ENCODE results near the gene MCM3. TPM values are rescaled to one million over a fixed set of nuclear protein-coding genes. Genes with fewer than 3 reads are reported as not detected.

The MCM3 gene
- total RNA-seq, 1 donor from 2014 or later: 118 TPM

DNA sequence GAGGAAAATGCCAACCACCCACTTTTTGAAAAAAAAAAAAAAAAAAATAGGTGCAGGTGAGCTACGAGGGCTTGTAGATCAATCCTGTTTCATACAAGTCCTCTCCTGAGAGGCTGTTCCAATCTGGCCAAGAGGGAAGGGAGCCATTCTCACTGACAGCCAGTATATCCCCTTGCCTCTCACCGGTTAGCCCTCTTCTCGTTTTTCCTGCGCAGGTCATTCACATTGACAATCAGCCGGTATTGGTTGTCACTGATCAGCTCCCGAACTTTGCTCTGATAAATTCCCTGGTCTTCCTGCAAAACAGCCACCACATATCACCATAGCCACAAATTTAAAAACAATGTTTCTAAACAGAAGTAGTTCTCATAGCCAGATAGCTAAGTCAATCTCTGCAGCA is 1.4 kb downstream of the MCM3 start:
- no peaks in the 10 kb centered on the region for H3K9me3 Mint-ChIP-seq (ENCODE audit: low read depth)
- H3K4me3 Mint-ChIP-seq (ENCODE audit: low read depth): no peak overlapping the region
- TF ChIP-seq CTCF (IDR thresholded peaks at IDR 0.05; ENCODE audit: unreplicated experiment): no peak
- no peaks in the 10 kb centered on the region for H3K27me3 Mint-ChIP-seq
- H3K4me1 Mint-ChIP-seq (ENCODE audit: low read depth): peaks cover 18% of the 10 kb centered on the region
- no peak for DNase-seq (ENCODE audit: low spot score, unreplicated experiment)
- peak overlapping the region; percentile 47 for H3K27ac Mint-ChIP-seq
- H3K36me3 Mint-ChIP-seq (ENCODE audit: insufficient read depth): peaks cover 20% of the 10 kb centered on the region

DNA sequence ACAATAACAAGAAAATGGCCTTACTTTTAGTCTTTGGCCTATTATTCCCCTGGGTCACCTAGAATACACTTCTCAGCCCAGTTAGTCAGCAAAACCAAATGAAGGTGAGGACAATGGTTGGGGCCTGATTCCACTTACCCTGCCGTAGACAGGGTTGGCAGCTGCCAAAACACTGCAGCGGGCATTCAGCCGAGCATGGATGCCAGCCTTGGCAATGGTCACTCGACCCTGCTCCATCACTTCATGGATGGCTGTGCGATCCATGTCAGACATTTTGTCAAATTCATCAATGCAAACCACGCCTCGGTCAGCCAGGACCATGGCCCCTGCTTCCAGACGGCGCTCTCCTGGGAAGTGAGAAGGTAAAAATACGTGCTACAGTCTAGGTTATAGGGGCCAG is 8.4 kb downstream of the MCM3 start:
- Mint-ChIP-seq H3K27me3 (no peaks in the 10 kb centered on the region), H3K36me3 (ENCODE audit: insufficient read depth) (peaks cover 31% of the 10 kb centered on the region), H3K9me3 (ENCODE audit: low read depth) (no peaks in the 10 kb centered on the region)

DNA sequence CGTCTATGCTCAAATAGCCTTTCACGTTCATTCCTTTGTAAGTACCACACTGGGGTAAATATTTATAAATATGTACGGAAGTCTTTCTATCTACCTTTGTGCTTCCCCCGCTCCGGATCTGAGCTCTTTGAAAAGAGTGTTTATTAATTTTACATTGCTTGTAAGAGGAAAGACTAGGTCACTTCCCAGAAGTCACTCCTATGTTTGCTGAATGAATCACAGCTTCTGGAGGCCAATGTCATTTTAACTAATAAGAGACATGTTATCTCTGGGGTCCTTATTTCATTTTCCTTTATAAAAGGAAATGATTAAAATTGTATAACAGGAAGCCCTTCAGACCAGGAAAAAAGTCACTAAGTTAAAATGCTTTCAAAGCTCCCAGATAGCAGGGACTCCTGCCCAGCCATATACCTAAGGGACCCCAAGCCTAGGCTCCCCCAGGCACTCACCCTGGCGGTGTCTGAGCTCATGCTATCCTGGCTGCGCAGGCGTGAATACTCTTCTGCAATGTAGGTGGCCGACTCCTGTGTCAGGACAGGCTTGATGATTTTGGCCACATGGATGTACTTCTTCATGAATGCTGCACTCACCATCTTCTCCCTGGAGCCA is 12.6 kb downstream of the MCM3 start:
- Mint-ChIP-seq H3K4me3 (ENCODE audit: low read depth) (no peak overlapping the region), H3K4me1 (ENCODE audit: low read depth) (no peaks in the 10 kb centered on the region), H3K9me3 (ENCODE audit: low read depth) (no peaks in the 10 kb centered on the region), H3K27ac (no peak overlapping the region), H3K36me3 (ENCODE audit: insufficient read depth) (peaks cover 37% of the 10 kb centered on the region), H3K27me3 (no peaks in the 10 kb centered on the region)
- no peak for DNase-seq (ENCODE audit: low spot score, unreplicated experiment)
- TF ChIP-seq CTCF (IDR thresholded peaks at IDR 0.05; ENCODE audit: unreplicated experiment): no peak

More for the DNA sequence above, 8.4 kb downstream of the MCM3 start:
- Mint-ChIP-seq H3K27ac (no peak overlapping the region), H3K4me1 (ENCODE audit: low read depth) (no peaks in the 10 kb centered on the region), H3K4me3 (ENCODE audit: low read depth) (no peak overlapping the region)
- DNase-seq (ENCODE audit: low spot score, unreplicated experiment): no peak
- TF ChIP-seq CTCF (IDR thresholded peaks at IDR 0.05; ENCODE audit: unreplicated experiment): no peak

DNA sequence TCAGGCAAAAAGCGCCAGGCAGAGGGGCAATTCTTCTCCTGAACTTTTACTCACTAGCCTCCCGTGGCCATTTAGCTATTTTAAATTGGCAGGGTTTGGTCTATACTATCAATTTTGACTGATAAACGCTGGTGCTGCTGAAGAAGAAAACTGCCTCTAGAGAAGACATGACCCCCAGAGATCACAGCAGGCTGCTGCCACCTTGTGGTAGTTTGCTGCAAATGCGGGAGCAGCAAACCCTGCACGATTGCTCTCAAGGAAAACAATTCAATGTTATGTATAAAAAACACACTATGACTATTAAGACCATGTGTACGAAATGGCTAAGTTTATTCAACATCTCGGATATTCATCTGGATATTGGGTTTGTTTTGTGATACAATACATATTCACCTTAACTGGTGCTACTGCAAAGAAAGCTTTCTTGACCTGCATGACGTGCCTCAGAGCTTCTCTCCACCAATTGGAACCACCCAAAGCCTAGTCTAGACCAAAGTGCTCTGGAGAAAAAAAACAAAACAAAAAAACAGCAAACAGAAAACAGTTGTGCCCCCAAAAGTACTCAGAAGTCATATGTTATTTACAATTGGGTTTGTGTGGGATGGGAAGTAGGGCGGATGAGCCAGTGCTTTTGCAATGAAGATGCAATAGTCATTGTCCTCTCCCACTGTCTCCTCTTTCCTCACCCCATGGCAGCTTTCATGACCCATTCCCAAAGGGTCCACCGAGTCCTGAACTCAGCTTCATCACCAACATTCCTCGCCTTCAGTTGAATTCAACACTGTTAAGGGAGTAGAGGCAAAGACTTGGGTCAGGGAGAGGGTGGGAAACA is 20.6 kb downstream of the MCM3 start:
- DNase-seq (ENCODE audit: low spot score, unreplicated experiment): peak; percentile 43
- Mint-ChIP-seq H3K4me3 (ENCODE audit: low read depth) (no peak overlapping the region), H3K4me1 (ENCODE audit: low read depth) (no peaks in the 10 kb centered on the region), H3K27me3 (no peaks in the 10 kb centered on the region), H3K9me3 (ENCODE audit: low read depth) (no peaks in the 10 kb centered on the region), H3K36me3 (ENCODE audit: insufficient read depth) (peaks cover 35% of the 10 kb centered on the region), H3K27ac (no peak overlapping the region)
- TF ChIP-seq CTCF (IDR thresholded peaks at IDR 0.05; ENCODE audit: unreplicated experiment): peak; percentile 99

DNA sequence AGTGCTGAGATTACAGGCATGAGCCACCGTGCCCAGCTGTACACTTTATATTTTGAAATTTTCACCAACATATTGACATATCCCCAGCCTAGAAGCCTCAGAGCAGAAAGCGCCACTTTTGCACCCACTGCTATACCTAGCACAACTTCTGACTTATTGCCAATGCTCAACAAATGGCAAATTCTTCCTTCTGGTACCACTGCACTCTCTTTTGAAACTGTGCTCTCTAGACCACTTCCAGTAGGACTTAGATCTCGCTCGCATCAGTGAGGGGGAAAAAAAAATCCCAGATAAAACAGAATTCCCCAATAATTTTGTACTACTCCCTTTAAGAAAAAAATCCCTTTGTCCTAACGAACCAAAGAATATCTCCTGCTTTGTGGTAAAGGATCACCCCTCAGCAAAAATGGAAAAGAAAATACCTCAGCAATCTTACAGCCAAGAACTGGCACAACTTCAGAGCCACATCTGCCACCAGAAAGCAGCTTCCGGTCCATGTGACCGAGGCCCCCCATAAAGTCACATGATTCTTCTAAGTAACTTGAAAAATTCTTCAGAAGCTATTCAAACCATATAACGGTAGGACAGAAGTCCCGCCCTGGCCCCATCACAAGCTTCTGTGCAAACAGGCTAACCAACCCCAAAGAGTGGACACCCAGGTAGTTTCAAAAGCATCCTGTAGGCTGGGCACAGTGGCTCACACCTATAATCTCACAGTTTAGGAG is 21.8 kb downstream of the MCM3 start:
- H3K4me1 Mint-ChIP-seq (ENCODE audit: low read depth): no peaks in the 10 kb centered on the region
- no peak overlapping the region for H3K27ac Mint-ChIP-seq
- DNase-seq (ENCODE audit: low spot score, unreplicated experiment): no peak
- peaks cover 28% of the 10 kb centered on the region for H3K36me3 Mint-ChIP-seq (ENCODE audit: insufficient read depth)
- no peaks in the 10 kb centered on the region for H3K27me3 Mint-ChIP-seq
- no peaks in the 10 kb centered on the region for H3K9me3 Mint-ChIP-seq (ENCODE audit: low read depth)
- no peak overlapping the region for H3K4me3 Mint-ChIP-seq (ENCODE audit: low read depth)
- no peak for TF ChIP-seq CTCF (IDR thresholded peaks at IDR 0.05; ENCODE audit: unreplicated experiment)

Measured in progenitor cell of endocrine pancreas (in vitro differentiated cells).